Measurements from ENCODE around the gene CAMSAP1.
"Not testable (repeated sequence)": the region's sequence is repeated elsewhere in the genome, so short reads cannot be mapped to it uniquely, and the experiment has no call there.

The CAMSAP1 gene

GRCh38 chr9:135901031-135901758 is 6.2 kb downstream of the CAMSAP1 start:
- DNase-seq (ENCODE audit: low read depth in 2 of 2) = no peak

DNA sequence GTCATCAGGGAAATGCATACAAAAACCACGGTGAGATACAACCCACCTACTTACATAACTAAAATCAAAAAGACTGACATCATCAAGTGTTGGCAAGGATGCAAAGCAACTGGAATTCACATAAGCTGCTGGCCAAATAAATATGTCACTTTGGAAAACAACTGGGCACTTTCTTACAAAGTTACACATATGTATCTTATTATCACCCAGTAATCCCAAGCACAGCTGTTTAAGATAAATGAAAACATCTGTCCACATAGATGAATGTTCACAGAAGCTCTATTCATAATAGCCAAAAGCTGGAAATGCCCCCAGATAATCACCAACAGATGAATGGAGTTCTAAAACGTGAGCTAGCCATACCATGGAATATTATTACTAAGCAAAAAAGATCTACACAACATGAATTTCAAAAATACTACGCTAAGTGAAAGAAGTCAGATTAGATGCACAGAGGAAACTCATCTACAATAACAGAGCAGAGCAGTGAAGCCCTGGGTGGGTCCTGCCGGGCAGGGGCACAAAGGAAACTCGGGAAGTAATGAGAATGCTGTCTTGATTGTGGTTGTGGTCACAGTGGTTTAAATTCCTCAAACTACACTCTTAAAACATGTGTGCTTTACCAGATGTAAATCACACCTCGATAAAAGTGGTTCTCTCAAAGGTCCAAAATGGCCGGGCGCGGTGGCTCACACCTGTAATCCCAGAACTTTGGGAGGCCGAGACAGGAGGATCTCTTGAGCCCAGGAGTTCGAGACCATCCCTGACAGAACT is 8.5 kb downstream of the CAMSAP1 start:
- DNase-seq (ENCODE audit: low read depth in 2 of 2) = no peak

GRCh38 chr9:135896626-135897025 is 10.7 kb downstream of the CAMSAP1 start:
- no peak for DNase-seq (ENCODE audit: low read depth in 2 of 2)

DNA sequence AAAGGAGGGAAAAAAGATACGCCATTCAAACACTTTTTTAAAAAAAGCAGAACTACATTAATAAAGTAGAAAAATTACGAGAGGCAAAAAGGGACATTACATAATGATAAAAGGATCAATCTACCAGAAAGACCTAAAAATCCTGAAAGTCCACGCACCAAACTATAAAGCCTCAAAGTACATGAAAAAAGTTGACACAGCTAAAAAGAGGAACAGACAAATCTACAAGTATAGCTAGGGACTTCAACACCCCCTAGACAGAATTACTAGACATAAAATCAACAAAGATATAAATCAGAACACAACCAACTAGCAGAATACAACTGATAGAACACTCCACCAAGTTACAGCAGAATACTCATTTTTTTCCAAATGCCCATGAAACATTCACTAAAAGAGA is 11.1 kb downstream of the CAMSAP1 start:
- DNase-seq (ENCODE audit: low read depth in 2 of 2) = no peak

- DNase-seq (ENCODE audit: low read depth in 2 of 2) = no peak
These were observed 12.0 kb downstream of the CAMSAP1 start for GRCh38 chr9:135895202-135895848.

DNA sequence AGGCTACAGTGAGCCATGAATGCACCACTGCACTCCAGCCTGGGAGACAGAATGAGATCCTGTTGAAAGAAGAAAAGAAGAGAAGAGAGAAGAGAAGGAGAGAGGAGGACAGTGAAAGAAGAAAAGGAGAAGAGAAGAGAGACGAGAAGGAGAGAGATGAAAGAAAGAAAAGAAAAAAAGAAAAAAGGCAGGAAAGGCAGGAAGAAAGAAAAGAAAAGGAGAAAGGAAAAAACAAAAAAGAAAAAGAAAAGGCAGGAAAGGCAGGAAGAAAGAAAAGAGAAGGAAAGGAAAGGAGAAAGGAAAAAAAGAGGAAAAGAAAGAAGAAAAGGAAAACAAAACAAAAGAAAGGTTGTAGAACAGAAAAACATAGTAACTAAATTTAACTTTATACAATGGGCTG is 14.2 kb downstream of the CAMSAP1 start:
- DNase-seq (ENCODE audit: low read depth in 2 of 2) = no peak

GRCh38 chr9:135892327-135892726 is 15.0 kb downstream of the CAMSAP1 start:
- DNase-seq (ENCODE audit: low read depth in 2 of 2) = not testable (repeated sequence)

DNA sequence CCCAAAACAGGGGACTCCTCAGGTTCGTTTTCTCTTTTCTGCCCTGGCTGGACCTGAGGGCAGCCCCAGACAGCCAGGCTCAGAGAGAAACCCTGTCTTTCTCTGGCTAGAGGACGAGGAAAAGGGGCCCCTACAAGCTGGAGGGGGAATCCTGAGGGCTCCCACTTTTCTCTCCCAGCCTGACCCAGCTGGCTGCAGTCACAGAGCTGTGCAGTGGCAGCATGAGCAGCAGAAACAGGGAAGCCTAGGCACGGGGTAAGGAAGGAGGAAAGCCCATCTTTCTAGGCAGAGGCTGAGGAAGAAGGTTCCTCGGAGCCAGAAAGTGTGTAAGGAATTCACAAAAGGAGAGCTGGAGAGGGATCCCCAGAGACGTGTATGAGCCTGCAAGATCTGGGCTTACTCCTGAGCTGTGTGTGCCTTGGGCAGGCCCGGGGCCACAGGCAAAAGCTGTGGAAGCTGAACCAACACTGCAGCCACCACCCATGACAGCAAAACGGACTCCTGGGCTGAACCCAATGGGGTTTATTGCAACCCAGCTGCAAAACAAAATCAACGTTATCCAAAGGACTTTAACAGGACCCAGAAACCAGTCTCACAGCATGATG is 16.2 kb downstream of the CAMSAP1 start:
- no peak for DNase-seq (ENCODE audit: low read depth in 2 of 2)

DNA sequence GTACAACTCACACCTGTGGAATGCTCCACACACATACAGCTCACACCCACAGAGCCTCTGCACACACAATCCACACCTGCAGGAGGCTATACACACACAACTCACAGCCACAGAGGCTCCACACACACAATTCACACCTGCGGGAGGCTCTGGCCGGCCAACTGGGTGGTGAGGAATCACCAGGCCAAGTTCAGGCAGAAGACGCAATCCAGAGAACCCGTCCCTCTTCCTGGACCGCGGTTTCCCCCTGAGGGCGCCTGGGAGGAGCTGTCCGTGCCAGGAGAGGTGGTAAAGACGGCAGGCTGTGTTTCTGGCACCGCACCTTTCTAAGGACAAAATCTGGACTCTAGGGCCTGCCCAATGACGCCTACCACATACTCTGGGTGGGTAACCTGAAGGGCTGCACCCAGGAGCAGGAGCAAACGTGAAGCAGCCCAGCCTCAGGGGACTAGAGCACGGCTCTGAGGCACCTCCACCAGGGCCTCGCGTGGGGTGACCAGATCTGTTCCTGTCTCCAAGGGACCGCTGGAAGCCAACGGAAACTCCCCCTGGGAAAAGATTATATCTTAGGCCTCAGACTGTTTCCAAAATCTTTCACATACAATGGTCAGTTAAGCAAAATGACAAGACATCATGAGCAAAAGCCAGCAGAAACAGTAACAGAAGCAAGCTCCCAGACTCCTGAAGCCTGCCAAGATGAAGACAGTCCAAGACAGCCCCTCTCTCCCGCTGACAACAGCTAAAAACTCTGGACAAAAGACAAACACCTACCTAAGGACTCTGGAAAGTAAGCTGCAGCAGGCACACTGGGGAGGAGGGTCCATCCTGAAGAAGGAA is 16.9 kb downstream of the CAMSAP1 start:
- no peak for DNase-seq (ENCODE audit: low read depth in 2 of 2)

DNA sequence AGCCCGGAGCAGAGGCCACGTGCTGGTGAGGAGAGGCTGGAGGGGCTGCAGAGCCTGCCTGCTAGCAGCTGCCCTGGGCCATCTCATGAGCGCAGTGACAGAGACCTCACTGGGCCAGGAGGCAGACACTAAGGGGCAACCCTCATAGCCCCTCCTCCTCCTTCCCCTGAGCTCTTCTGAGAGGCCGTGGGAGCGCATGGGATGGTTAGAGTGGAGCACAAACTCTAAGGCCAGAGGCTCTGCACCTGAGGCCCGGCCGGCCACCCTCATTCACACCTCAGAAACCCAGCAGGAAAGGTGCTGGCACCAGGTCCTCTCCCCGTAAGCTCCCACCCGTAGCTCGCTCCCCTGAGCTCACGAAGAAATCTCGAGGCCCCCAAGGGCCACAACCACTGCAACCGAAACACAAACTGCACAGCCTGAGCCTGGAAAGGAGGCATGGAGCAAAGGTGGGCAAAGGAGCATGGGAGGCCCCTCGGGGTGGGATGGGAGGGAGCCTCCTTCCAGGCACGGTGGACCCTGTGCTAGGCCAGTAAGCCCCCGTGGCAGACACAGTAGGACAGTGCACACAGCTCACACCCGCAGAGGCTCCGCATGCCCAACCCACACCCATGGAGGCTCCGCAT is 17.7 kb downstream of the CAMSAP1 start:
- DNase-seq (ENCODE audit: low read depth in 2 of 2) = no peak

DNA sequence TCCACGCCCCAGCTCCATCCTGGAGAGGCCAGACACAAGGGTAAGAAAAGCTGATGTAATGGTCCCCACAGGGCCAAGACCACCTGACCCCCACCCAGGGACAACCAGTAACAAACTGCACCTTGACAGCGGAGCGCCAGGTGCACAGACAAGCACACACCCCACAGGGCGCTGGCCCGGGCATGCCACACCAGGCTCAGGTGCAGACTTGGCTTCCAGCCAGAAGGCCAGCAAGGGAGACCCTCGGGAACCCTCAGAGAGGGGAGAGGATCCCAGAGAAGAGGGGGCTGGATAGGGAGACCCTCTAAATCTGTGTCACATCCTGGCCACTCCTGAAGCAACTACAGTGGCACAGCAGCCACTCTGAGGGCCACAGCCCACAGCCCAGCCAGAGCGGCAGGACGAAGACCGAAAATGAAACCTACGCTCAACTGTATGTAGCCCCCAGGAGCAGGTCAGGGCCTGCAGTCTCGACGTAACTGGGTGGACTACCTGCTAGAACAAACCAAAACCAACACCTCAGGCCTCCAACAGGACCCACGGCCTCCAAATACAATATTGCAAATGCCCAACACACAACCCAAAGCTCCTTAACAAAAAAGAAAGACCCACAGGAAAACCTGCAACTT is 18.5 kb downstream of the CAMSAP1 start:
- no peak for DNase-seq (ENCODE audit: low read depth in 2 of 2)

DNA sequence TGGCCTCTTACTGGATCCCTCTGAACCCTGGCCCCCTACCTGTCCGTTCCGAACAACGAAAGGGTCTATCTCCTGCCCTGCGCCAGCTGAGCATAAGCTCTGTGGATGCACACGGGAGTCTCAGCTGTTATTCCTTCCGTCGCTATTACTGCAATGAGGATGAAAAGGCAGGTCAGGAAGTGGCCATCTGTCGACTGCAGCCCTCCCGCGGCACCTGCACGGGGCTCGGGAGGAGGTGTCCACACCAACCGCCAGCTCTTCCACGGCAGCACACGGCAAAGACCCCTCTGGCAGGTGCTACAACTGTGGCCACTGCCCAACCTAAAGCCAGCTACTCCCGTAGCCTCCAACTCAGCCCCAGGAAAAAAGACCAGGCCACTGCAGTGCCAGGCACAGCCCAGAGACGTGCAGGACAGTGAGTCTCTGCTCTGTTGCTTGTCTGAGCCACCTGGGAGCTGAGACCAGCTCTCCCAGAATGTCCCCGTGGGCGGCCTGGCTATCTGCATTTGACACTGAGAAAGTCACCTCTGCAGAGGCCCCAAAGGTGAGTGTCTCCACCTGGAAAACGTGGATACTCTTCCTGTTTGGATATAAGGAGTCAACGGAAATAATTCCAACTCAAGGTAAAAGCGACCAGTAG is 19.1 kb downstream of the CAMSAP1 start:
- DNase-seq (ENCODE audit: low read depth in 2 of 2) = no peak

GRCh38 chr9:135887585-135888050 is 19.7 kb downstream of the CAMSAP1 start:
- DNase-seq (ENCODE audit: low read depth in 2 of 2) = peak in 1 of 2 donors; percentile 20

GRCh38 chr9:135887021-135887507 is 20.3 kb downstream of the CAMSAP1 start:
- DNase-seq (ENCODE audit: low read depth in 2 of 2) = no peak

GRCh38 chr9:135886147-135886981 is 21.0 kb downstream of the CAMSAP1 start:
- no peak for DNase-seq (ENCODE audit: low read depth in 2 of 2)

- no peak for DNase-seq (ENCODE audit: low read depth in 2 of 2)
These were observed 22.1 kb downstream of the CAMSAP1 start for GRCh38 chr9:135885100-135885853.

DNA sequence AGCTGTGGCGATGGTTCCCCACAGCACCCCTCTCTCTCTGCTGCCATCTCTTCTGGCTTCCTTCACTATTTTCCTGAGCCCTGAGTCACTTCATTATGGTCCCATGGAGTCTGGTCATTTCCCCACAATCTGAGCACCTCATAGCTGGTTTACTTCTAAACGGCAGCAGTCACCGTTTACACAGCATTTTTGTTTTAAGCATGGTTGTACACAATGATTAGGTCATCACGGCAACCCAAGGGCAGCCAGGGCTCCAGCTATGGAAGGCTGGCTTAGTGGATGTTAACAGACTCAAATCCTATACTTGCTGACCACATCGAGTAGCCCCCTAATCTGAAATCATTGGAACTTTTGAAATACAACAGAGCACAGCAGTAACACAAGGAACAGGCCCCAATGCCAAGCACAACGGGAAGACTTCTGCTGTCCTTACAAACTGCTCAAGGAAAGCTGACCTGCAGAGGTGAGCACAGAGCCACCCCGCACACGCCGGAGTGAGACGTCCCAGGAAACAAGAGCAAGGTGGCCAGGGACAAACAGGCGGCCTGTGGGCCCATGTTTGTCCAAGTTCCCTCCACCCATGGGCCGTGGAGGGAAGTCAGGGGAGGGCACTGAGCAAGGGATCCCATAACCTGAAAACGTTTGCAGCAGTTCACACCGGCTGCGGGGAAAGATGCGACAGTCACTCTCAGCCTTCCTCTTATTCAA is 22.9 kb downstream of the CAMSAP1 start:
- DNase-seq (ENCODE audit: low read depth in 2 of 2) = no peak

Data from stimulated activated CD8-positive, alpha-beta memory T cell treated with anti-CD3 and anti-CD28 coated beads, Interleukin-7, amount 100 ng/mL, for 1 hour (primary cell).